Activated gamma-delta T cell (primary cell): ENCODE results near the gene MAF.

Source experiments
- DNase-seq: peaks from one replicate; lab custom pipeline; 2025; lab: John Stamatoyannopoulos, UW
- total RNA-seq, 2 donors: gene quantifications; one replicate each; lab custom pipeline; 2026; lab: John Stamatoyannopoulos, UW

MAF gene
- 12.5 to 68.8 reads per million in 2 donors for total RNA-seq

DNA sequence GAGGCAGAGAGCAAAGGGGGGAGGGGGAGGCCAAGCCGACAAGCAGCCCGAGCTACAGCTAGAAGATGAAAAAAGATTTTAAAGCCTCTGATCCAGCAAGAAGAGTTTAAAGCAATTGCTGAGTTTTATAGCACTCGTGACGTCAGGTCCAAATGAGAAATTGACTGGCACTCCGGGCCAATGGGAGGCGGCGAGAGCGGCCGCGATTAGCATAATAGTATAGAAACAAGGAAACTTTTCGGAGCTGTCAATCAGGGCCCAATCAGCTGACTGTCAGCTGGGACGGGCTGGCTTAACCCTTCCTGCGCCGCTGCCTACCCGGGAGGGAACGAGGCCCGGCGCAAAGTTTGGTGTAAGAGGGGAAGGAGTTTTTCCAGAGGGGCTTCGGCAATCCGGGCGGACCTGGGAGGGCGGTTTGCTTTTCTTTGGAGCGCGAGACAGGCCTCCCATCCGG, at the start of gene MAF:
TSS of gene MAF (minus strand) at position 100 of the 454 bp plus-strand sequence. CDS start 835 bp downstream, outside the sequence.
- peak; percentile 68 for DNase-seq

DNA sequence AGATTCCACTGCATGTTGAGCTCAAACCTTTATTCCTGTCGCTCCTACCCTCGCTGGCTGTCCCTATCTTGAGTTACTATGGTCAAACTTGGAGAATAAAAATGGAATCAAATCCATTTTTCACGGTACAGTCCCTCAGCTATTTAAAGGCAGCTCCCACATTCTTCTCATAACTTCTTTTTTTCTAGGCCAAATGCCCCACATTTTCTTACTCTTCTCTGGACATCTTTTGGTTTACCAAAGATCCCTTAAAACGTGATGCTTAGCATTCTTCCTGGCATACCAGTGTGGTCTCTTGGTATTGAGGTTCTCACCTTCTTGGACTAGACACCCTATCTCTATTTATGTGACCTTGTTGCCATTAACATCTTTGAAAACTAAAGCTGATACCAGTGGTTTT, 48.3 kb upstream of the MAF start:
- DNase-seq: no peak

DNA sequence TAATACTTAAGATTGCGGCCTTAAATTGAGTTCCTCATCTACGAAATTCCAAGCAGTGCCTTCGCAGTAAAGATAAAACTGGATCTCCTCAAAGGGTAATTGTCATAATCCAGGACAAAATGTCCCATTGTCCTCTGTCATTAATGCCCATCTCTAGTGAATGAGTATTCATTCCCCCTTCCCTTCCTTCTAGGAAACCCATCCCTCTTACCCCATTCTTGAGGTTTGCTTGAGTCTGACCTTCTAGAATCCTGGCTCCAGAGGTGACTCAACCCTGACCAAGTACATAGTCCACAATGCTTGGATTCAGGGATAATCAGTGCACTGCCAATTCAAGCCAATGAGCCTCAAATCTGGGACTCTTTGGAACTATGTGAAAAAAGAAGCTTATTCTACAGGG, 47.0 kb upstream of the MAF start:
- DNase-seq: no peak

DNA sequence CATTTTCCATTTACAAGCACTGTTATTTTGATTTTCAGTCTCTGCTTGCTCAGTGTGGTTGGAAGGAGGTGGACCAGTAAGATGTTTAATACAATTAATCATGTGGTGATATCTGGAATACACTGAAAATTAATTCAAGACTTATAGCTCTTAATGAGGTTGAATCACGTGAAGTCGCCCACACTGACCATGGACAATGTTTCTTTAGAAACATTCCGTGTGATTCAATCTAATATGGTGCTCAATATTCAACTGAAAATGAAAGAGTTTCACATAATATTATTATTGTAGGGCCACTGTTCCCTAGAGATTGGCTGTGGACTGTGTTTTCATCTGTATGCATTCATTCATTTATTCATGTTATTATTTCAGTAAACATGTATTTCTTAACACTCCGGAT, 45.2 kb upstream of the MAF start:
- no peak for DNase-seq

DNA sequence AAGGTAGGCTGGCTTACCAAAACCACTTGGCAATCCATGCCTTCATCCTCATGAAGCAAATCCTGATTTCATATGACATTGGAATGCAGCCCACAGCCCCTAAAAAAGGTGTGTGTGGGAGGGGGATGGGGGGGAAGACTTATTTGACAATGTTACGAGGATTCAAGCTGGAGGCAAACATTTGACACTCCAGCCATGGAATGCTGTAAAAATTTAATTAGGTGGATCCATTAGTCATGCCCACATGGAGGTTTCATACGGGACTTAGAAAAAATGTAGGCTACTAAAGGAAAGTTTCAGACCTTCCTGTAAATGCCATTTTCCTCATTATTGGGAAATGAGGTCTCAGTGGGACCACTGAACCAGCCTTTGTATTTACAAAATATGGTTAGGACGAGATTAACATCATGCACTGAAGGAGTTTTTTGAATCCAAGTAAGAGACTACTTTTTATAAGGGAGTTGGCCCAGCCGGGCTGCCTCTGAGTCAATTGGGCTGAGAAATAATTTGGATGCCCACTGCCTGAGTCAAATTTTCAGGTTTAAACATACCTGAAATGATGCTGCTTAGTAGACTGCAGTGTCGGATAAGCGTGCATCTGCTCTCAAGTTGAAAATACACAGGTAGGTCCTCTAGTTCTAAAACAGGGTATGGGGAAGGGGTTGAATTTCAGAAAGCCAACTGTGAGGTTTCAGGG, 44.6 kb upstream of the MAF start:
- DNase-seq: no peak

DNA sequence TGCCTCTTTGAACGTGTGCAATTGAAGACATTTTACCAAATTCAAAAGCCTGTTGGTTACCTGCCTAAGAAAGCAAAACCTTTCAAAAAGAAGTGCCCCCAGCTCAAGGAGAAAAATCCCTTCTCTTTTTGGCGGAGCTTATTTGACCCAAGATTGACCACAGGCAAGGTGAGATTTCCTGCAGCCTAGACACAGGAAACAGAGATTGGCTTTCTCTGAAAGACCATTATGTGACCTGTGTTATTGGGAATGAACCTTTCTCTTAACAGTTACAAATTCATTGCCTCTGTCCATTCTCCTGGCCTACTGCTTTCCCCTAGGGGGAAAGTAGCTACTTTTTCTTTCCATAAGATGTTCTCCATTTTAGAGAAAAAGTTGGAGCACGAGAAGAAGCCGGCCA, 42.1 kb upstream of the MAF start:
- no peak for DNase-seq

DNA sequence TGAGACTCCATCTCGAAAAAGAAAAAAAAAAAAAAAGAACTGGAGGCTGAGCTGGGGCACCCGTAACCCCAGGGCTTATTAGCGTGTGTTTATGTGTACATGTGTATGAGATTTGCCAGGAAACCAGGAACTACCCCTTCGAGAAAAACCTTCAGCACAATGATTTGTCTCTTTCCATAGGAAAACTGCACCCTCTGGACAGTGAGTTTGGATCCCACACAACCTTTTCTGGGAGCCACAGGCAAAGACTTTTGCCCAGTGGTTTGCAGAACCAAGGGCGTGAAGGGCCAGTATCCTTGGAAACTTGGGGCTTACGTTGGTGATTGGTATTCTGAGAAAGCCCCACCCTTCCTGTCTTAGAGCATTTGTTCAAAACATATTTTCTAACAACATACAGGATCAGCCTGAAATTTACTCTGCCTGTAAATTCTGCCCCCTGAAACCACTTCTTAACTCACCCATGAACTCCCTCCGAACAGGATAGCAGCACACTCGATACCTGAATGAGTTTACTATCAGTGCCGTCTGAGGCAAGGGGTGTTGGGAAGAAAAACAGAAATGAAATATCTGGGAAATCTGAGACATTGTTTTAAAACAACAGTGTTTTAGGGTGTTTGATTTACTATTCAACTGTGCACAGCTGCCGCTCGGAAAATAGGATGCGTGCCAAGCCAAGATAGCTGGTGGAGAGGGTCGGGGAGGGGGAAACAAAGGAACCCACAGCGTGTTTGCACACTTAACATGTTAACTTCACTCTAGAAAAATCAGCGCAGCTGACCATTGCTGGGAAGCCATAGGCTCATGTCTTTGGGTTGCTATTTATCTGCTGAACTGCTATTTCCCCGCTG, 40.2 kb upstream of the MAF start:
- DNase-seq: no peak

DNA sequence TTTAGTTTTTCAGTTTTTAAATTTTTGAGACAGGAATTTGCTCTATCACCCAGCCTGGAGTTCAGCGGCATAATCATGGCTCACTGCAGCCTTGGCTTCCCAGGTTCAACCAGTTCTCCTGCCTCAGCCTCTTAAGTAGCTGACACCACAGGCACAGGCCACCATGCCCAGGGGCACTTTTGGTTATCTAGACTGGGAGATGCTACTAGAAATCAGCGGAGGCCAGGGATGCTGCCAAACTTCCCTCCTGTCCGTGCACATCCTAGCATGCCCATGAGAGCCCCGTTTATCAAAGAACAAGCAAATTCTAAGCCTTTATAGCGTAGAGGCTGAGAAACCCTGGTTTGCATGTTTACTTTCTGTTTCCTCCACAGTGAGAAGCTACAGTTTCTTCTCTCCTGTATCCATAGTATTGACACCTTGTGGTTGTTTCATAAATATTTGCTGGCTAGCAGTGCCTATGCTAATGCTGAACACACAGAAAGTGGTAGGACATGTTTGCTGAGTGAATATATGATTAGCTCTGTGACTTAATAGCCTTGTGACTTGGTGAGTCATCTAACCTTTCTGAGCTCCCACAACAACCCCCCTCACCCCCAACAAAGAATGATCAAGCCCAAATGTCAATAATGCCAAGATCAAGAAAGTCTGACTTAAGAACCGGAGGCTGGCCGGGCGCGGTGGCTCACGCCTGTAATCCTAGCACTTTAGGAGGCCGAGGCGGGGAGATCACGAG, 39.2 kb upstream of the MAF start:
- DNase-seq: no peak

DNA sequence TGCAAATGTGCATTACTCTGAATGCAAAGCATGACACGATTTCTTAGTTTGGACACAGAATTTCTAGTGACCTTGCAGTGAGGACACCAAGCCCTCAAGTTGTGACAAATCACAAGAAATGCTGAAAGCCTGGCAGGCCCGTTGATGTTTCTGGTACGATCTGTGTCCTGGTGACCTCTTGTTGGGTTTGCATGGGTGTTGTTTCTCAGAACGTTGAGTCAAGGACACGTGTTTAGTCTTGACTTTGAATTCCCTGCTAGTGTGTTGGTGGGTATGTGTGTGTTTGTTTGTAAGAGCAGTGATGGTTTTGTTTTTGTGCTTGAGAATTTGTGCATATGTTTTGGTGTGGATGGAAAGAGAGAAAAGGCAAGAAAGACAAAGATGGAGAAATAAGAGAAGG, 37.8 kb upstream of the MAF start:
- no peak for DNase-seq

DNA sequence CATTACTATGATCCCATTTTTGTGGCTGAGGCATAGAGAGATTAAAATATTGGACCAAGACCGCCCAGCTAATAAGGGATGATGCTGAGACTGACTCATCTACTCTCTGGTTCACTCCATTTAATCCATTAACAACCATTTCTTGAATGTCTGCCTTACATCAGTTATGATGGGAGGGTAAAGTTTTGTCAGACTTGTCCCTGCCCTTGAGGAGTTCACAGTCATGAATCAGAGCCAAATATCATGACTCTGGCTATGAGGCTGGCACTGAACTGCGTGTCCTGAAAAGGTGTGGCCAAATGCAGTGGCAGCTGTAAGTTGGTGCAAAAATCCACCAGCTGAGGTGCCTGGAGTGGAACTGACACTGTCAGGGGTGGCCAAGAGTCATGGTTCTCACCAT, 35.0 kb upstream of the MAF start:
- DNase-seq: no peak

DNA sequence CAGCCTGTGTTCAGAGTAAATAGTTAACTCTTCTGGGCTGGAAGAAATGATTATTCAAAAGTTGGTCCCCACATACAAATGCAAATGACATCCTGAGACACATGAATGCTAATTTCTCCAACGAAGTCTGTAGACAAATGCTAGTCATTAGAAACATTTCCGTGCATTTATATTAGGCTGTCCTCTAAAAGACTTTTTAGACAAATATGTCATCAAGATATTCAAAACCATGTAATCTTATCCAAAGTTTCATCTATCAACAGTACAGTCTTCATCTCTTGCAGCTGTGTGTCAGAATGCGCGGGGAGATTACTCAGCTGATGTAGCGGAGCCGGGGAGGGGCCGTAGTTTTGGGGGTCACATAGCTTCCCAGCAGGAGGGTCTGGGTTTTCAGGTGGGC, 33.8 kb upstream of the MAF start:
- DNase-seq: no peak

DNA sequence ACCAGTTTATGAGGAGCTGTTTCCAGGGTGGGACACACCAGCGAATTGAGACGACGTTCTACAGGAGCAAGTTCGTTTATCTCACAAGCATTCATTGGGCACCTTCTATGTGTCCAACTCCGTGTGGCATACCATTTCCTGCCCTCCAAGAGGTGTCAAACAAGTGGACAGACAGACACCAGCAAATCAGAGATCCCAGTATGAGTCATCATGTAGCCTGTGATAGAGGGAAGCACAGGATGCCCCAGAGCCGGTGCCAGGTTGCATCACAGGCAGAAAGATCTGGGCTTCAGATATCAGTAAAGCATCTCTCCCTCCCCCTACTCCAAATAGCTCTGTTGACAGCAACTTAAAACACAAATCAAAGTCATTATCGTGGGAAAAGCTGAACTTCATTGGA, 31.8 kb upstream of the MAF start:
- DNase-seq: no peak

DNA sequence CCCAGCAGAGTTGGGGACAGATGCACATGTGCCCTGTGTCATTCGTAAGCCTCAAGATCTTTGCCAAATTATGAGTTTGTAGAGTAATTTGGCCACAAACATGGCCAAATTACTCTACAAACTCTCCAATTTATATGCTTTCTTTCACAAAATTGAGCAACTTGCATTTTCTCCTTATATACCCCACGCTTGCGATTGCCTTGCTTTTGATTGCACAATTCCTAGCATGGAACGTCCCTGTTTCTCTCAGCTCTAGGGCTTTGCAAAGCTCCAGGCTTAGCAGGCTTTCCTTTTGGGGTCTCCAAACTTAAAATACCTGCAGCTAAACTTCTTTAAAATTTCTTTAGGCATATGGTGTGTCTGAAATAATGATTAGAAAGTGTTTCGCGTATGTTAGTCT, 28.5 kb upstream of the MAF start:
- DNase-seq: no peak

DNA sequence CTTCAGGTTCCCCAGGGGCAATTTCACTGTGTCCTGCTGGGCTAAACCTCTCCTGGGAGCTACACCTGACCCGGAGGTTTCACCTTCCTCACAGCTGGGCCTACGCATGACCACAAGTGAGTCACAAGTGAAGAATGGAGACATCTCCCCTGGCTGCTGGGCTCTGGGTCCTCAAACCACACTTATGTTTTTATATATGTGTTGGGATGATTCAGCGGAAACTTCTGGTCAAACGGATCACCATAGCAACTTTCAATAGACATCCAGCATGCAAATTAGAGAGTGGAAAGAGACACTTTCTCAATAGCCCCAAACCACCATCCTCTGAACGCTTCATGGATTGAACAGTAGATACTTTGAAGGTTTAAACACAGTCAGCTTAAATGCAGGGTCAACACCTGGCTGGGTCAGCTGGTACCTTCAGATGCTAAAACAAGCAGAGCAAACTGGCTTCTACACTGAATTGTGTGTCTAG, 28.0 kb upstream of the MAF start:
- DNase-seq: no peak

DNA sequence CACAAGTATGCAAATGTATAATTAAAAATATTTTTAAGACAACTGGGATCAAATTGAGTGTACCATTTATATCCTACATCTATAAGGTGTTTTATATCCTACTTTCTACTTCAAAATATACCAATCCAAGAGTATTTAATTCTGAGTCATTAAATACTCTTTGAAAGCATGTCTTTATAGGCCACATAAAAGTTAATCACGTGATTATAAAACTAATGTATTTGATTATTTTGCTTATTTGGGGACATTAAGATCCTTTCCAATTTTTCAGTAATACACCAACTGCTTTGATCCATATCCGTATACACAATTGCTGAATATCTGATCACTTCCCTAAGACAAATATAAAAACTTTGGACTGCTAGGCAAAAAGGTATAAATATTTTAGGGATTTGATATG, 26.6 kb upstream of the MAF start:
- no peak for DNase-seq

DNA sequence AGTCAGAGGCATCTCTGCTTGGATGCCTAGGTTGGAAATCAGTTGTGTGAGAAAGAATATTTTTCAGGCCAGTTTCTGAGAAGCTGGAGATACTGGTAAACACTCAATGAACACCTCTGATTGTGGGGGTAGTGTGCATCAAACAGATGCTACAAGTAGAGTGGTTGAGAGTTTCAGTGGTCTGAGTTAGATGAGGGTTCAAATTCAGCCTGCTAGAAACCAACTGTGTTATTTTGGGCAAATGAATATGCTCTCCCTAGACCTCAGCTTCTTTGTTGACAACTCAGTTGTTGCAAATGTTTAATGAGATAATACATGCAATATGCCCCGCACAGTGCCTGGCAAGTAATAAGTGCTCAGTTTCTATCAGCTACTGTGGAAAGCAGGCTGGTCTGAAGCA, 25.2 kb upstream of the MAF start:
- DNase-seq: no peak

DNA sequence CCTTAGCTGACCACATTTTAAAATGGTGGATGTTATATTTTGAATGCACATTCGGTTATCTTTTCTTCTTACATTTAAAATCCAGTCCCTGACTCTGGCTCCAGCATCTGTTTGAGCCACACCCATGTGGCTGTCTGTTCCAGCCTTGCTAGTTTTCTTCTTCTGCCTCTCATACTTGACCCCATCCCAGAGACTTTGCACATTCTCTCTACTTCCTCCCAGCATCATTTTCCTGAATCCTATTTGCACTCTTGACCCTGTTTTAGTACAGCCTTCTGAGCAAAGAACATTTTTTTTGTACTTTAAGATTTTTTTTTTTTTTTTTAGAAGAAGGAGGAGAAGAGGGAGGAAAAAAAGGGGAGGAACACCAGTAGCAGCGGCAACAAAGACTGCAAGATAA, 23.3 kb upstream of the MAF start:
- no peak for DNase-seq

DNA sequence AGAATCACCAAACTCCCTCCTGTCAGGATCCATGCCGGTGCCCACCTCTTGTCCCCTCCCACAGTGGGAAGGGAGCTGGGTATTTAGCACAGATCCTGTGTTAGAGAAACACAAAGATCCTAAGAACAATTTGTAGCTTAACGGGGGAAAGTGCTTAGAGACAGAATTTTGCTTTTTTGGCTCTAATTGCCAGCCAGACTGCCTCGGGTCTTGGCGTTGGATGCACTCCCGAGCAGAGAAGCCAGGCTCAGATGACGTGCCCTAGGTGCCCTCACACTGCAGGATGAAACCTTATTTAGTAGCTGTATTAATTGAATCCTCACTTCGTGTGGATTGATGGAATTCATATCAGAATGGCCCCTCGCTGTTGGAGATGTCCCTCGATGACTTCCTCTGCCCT, 22.5 kb upstream of the MAF start:
- DNase-seq: no peak

DNA sequence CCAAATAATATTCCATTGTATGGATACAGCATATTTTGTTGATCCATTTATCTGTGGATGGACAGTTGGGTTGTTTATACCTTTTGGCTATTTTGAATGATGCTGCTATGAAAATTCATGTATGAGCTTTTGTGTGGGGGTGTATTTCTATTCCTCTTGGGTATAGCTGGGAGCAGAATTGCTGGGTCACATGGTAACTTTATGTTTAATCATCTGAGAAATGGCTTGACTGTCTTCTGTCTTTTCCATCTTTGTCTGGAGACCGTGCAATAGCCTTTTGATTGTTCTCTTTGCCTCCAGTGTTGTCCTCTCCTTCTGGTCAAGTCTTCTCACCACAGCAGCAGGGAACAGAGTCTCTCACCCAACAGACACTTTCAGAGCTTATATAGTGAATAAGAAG, 20.5 kb upstream of the MAF start:
- DNase-seq: no peak

DNA sequence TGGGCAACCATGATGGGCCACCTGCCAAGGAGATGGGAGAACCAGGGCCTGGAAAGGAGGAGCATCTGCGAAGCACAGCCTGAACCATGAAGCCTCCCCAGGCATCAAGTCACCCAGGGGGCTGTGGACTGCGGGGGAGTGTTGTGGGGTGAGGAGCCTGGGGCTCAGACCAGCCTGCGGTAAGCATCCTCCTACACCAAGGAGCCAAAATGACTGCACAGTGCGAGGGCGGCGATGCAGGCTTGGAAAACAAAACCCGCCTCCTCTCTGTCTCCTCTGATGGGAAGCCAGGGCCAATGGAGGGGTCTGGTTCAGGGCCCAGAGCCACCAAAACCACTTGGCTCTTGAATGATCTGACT, 18.1 kb upstream of the MAF start:
- DNase-seq: no peak

DNA sequence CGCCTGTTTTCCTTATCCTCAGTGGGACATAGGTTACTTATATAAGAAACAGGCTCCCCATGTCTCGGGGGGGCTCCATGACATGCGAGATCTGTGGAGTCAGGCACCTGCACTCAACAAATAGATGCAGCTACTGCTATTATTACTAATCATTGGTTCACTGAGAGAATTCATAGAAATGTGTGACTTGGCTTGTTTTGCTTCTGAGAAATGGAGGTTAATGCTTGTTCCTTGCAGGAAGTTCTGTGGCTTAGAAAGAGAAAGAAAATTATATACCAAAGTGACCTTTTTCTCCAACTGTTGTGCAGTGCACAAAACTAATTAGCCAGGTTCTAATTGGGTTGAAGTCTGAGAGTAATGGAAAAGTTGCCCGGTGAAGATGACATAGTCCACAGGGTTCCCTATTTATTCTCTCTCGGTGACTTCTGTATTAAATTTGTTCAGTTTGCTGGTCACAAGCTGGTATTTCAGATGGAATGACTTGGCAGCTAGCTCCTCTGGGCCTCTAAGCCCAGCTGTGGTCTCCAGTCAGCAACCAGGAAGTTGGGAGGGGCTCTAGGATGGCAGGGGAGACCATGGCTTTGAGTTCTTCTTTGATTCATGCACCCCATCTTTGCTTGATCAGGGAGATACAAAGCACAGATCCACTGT, 17.6 kb upstream of the MAF start:
- DNase-seq: no peak

DNA sequence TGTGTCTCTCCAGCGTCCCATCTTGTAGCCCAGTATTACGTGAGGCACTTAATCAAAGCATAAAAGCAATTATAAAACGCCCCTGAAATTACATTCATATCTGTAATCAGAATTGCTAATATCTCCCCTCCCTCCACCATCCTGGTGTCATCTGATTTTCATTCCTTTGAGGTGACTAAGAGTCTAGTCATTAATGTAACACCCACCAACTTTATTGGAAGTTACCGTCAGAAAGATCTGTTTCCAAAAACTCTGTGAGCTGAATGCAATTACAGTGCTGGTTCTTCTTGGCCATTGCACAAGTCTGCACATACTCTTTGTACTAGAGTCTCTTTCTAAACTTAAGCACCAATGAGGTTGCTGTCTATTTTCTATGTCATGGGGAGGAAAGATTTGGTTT, 12.5 kb upstream of the MAF start:
- no peak for DNase-seq
